HTR-8/SVneo (cell line): ENCODE data around the gene BRCA2.

Experiments
- DNase-seq: peaks from one replicate; pipeline ENCODE4 v3.0.0; 2011; ENCODE audit warnings: low spot score, mixed read lengths; ENCODE audit not compliant: insufficient read length
- FAIRE-seq: peaks from 2 replicates; lab custom pipeline; 2011; peaks lifted over from hg19 to GRCh38; lab: Jason Lieb, UNC

The BRCA2 gene, protein sequence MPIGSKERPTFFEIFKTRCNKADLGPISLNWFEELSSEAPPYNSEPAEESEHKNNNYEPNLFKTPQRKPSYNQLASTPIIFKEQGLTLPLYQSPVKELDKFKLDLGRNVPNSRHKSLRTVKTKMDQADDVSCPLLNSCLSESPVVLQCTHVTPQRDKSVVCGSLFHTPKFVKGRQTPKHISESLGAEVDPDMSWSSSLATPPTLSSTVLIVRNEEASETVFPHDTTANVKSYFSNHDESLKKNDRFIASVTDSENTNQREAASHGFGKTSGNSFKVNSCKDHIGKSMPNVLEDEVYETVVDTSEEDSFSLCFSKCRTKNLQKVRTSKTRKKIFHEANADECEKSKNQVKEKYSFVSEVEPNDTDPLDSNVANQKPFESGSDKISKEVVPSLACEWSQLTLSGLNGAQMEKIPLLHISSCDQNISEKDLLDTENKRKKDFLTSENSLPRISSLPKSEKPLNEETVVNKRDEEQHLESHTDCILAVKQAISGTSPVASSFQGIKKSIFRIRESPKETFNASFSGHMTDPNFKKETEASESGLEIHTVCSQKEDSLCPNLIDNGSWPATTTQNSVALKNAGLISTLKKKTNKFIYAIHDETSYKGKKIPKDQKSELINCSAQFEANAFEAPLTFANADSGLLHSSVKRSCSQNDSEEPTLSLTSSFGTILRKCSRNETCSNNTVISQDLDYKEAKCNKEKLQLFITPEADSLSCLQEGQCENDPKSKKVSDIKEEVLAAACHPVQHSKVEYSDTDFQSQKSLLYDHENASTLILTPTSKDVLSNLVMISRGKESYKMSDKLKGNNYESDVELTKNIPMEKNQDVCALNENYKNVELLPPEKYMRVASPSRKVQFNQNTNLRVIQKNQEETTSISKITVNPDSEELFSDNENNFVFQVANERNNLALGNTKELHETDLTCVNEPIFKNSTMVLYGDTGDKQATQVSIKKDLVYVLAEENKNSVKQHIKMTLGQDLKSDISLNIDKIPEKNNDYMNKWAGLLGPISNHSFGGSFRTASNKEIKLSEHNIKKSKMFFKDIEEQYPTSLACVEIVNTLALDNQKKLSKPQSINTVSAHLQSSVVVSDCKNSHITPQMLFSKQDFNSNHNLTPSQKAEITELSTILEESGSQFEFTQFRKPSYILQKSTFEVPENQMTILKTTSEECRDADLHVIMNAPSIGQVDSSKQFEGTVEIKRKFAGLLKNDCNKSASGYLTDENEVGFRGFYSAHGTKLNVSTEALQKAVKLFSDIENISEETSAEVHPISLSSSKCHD (N-terminal part only)

DNA sequence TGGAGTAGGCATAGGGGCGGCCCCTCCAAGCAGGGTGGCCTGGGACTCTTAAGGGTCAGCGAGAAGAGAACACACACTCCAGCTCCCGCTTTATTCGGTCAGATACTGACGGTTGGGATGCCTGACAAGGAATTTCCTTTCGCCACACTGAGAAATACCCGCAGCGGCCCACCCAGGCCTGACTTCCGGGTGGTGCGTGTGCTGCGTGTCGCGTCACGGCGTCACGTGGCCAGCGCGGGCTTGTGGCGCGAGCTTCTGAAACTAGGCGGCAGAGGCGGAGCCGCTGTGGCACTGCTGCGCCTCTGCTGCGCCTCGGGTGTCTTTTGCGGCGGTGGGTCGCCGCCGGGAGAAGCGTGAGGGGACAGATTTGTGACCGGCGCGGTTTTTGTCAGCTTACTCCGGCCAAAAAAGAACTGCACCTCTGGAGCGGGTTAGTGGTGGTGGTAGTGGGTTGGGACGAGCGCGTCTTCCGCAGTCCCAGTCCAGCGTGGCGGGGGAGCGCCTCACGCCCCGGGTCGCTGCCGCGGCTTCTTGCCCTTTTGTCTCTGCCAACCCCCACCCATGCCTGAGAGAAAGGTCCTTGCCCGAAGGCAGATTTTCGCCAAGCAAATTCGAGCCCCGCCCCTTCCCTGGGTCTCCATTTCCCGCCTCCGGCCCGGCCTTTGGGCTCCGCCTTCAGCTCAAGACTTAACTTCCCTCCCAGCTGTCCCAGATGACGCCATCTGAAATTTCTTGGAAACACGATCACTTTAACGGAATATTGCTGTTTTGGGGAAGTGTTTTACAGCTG is at the start of gene BRCA2, which contains the start of gene ZAR1L:
BRCA2 (plus strand) TSS at position 271 of the 790 bp plus-strand sequence. CDS start 953 bp downstream, outside the sequence.
ZAR1L (minus strand) TSS at position 126 of the 790 bp plus-strand sequence. CDS start 3,438 bp downstream, outside the sequence.
- FAIRE-seq (no peak), DNase-seq (peak; percentile 76)

DNA sequence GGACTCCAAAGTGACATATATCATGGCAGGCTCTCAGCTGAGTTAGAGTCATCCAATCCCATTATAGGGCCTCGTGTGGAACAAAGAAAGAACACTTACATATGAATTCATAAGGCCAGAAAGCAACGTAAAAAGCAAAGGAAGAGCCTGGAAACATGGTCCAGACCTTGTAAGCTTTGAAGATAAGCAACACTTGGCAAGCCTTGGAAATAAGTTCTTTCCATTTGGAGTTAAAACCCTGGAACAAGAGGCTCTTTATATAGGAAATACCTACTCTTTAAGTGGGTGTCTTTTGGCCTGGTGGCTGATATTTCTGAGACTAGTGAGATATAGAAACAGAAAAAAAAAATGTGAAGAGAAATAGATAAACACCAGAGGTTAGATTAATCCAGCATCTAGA is 49.6 kb upstream of the BRCA2 start:
- DNase-seq, result no peak
- no peak for FAIRE-seq

DNA sequence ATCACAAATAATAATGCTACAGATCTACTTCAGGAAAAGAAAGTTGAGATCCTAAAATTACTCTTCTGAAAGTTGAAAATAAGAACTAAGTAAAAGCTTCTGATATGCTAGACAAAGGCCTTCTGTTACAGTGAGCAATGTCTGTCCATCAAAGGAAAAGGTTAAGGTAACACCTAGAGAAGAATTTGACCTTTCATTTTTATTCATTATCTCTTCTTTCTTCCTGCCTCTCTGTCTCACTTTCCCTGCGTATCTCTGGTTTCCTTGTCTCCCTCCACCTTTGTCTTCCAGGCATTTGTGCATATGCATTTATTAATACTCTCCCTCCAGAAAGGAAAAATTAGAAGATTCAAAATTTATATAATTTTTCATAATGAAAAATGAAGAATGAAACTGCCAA is 49.2 kb upstream of the BRCA2 start:
- no peak for FAIRE-seq

DNA sequence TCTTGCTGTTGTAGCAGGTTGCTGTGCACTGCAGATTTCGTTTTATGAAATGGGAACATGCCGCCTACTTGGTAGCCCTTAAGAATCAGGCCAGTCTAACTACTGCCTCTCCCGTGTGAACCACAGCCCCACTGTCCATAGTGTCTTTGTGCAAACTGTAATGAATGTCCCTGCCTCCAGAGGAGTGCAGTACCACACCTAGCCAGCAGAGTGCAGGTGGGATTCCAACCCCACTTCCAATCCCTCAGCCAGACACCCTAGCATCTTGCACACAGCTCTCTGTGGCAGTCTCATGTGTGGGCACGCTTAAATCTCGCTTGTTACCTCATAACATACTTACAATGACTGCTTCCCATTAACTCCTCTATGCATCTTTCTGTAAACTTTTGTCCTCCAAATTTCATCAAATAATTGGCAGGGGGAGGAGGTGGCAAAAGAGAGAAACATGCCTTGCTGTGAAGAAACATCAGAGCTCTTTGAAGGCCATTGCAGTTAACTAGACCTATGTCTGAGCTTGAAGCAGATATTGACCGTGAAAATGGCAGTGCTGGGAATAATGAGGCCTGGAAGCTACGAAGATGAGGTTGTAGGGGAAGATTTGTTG is 47.4 kb upstream of the BRCA2 start:
- no peak for FAIRE-seq

More for the DNA sequence above, 49.2 kb upstream of the BRCA2 start:
- no peak for DNase-seq

DNA sequence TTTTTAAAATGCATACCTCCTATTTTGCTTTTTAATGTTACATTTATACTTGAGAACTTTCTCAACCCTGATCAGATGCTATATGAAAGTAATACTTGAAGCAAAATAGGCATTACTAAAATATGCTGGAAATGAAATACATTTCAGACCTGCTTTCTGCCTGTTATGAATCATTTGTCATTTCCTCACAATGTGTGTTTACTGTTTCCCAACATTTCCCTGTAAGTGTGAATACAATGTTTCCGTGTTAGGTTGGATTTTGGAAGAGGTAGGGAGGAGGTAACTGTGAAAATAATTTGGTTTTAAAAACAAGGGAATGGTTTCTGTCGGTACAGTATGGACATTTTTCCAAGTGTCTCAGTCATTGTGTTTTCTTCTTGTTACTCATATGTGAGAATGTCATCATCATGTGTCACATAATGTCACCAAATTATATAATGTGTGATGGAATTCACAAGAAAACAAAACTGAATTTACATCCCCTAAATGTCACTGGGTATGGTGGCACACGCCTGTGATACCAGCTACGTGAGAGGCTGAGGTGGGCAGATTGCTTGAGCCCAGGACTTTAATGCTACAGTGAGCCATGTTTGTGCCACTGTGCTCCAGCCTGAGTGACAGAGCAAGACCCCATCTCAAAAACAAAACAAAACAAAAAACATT is 43.2 kb upstream of the BRCA2 start:
- no peak for DNase-seq

More for the DNA sequence above, 47.4 kb upstream of the BRCA2 start:
- no peak for DNase-seq

DNA sequence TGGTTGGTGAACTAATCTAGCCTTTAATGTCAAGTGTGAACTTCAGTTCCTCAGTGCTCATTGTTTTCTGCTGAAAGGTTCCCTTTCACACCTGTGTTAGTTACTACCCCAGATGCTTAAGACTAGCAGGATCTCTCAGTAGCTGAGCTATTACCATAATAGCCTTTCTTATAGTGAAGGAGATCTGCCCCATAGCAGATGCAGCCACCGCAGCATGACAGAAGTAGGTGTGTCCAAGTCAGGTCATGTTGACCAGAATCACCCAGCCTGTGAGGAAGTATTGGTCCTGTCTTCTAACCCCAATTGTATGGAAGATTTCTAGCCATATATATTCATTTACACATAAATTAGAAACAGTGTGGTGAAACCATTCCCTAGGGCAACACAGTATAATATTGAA is 37.5 kb upstream of the BRCA2 start:
- no peak for DNase-seq
- FAIRE-seq, result no peak

More for the DNA sequence above, 43.2 kb upstream of the BRCA2 start:
- FAIRE-seq, result no peak

DNA sequence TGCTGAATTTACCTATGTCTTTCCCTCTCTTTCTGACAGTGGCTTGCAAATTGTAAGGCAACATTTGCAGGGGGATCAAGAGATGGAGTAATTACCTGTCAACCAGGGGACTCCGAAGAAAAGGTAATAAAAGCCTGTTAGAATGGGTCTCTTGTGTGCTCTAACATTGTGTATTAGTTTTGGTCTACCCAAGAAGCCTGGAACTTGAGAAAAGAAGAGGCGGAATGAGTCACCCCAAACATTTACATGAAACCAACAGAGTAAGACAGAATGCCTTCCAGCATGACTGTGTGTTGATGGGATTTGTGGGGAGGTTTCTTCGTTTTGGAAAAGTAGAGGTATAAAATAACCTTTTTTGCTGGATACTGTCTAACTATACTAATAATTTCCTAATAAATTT is 36.9 kb upstream of the BRCA2 start:
- DNase-seq (no peak), FAIRE-seq (no peak)

DNA sequence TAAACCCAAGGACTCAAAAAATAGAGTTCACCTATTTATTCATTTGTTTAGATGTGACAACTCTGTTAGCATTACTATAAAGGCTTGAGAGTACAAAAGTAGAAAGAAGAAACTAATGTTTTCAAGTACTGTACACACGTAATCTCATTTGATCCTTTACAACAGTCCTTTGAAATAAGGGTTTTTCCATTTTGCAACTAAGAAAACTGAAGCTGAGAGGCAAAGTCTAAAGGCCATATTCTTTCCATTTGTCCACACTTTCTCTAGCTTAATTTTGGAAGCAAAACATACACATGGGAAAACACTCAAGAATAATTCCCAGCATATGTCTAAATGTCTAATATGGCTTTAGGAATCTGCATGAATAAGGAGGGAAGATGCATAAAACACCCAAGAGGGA is 34.2 kb upstream of the BRCA2 start:
- FAIRE-seq (no peak), DNase-seq (no peak)

DNA sequence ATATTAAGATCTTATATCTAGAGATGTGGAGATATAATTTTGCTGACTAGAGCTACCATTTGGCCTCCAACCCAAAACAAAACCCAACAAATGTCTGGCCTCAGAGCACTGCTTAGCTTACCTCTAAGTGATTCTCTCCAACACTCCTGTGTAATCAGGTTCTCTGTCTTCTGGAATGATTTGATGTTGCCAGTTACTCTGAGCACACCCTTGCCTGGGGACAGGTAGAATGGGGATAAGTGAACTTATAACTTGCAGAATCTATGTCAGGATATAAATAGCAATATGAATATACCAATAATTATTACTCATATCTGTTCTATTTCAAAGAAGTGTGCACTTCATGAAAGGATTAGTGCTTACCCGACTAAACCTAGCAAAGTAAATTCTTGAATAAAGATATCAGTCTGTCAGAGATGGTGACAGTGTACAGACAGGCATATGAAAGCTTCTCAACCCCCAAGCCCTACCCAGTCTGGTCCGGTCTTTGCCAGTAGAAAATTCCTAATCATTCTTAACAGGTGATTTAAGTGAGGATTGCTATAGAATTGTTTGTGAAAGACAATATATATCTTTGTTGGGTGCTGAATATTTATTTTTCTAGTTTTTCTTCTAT is 33.1 kb upstream of the BRCA2 start:
- FAIRE-seq (no peak), DNase-seq (no peak)

DNA sequence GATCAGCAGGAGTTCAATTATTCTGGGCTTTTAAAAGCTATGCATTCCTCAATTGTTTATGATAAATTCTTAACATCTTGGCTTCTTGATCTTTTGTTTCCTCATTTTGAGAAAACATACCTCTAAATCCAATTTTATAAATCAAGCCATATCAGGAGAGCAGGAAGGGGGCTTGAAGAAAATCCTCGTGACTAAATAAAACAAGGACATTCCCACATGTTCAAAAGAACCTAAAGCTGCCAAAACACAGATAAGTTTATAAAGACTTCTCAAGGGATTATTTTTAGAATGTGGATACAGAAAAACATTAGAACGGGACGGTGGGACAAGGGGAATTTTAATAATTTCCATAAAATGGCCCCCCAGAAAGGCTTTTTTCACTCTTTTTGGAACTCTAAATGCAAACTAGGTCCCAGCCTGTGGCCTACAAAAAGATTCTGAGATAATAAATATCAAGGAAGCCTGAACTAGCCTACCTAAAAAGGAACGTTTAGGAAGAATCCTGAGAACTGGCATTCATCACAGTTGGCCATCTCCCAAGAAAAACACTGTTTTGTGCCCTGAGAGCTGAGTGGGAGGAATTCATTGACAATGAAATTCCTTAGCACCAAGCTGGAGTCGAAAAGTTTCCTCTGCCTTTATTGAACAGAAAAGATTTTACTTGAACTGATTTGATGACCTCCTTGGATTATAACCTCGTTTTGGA is 30.2 kb upstream of the BRCA2 start:
- no peak for FAIRE-seq
- DNase-seq, result peak; percentile 3

DNA sequence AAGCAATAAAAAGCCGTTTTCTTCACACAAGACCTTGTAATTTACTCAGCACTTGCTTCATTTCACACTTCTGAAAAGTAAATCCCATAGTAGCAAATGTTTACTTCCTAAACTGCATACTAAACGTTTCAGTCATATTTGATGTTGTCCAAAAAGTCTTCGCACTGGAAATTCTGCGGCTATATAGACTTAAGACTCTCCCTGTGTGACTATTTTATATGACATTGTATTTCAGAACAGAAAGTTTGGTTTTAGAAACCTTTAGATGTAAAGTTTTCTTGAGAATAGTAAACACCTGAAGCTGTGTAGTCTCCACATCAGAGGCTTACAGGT is 29.7 kb upstream of the BRCA2 start:
- DNase-seq (no peak), FAIRE-seq (no peak)

DNA sequence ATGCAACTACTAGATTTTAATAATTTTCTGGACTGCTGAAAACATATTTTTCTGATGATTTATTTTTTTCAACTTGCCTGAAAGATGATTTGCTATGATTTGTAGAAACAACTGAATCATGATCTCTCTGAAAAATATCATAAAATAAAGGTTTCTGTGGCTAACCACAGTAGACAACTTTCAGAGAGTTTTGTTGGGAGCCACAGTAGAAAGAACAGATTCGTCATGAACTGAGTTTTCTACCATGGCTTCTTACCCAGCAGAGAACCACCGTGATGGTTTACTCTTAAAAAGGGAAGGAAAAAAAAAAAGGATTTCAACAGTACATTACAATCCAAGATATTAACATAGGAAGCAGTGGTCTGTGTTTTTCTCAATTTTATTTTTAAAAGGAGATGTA is 18.1 kb upstream of the BRCA2 start:
- no peak for DNase-seq
- no peak for FAIRE-seq

DNA sequence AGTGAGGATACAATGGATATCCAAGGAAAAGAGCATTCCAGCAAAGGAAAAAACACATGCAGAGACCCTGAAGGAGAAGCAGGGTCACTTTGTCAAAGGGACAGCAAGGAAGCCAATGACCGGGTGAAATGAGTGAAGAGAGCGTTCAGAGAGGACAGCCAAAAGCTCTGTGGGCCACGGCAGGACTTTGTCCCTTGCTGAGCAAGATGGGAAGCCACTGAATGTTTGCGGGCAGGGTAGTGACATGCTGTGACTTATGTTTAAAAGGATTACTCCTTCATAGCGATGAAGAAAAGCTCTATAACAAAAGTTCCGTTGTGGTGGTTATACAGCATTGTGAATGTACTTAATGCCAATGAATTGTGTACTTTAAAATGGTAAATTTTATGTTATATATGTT is 16.6 kb upstream of the BRCA2 start:
- no peak for FAIRE-seq
- DNase-seq, result no peak

DNA sequence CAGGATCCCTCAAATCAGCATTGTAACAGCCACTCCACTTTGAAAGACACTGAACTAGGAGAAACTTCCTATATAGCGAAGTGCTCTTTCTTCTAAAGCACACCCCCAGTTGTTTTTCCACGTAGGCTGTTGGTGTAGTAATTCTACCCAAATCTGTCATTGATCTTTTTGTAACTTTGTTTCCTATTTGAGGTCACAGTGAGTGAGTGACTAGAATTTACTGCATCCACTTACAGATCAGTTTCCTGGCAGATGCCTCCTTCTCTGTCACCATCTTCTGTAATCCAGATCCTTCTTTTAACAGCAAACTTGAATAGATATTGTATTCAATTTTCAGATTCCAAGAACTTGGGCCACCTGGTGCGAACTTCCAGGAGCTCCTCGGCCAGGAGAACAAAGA is 15.4 kb upstream of the BRCA2 start:
- FAIRE-seq (no peak), DNase-seq (no peak)

DNA sequence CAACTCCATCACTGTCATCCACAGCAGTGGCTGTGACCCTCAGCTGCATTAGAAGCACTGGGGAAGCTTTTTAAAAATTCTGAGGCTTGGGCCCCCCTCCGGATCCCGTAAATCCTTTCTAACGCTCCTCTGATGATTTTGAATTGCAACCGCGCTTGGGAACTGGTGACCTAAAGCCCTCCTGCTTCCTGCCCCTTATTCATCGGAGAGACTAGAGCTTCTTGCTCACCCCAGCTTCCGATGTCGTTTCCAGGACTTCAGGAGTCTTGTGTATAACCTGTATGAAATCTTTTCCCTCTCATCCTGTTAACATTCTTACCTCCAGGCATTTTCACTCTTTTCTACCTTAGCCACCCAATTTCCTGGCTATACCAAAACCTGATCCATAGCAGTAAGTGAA is 14.9 kb upstream of the BRCA2 start:
- DNase-seq, result no peak
- FAIRE-seq, result no peak

DNA sequence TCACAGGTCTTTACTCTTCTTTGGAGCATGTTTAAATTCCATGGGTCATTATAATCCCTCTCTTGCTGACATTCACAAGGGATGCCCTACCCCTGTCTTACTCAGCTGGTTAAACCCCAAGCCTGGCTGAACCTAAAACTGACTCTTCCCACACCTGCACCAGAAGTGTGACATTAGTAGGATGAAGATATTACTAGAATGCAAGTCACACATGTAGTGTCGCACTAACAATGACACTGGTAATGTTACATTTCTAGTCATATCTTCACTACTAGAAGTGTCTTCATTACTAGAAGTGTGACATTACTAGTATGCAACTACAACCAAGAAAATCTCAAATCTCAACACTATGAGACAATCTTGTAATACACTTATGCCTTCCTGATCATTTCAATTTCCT is 14.4 kb upstream of the BRCA2 start:
- no peak for DNase-seq
- FAIRE-seq, result no peak

DNA sequence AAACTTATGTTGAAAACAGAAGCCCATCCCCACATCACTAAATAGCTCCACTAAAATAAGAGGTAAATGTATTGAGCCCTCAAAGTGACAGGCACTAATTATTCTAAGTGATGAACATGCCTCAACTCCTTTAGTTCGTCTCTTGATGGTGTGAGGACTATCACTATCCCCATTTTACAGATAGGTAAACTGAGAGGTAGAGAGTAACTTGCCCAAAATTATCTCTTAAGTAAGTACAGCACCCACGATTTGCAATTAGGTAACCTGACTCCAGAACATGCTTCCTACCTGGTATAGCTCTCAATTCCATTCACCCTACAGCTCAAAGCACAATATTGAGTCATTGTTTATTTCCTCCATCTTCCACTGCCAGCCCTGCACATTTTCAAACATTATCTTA is 12.8 kb upstream of the BRCA2 start:
- FAIRE-seq, result no peak
- no peak for DNase-seq

DNA sequence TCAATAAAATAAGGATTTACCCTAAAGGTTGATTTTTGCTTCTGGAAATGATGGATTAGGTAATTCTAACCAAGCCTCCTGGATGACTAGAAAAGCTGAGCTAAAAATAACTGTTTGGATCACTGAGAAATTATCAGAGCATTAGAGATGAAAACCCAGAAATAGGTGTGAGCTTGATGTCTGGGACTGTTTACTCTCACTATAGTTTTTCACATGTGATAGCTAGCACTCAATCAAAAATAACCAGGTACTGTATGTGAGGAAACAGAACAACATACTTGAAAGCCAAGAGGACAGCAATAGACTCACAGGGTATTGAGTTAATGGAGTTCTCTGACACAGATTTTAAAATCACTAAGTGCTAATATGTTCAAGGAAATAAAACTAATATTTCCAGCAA is 9.7 kb upstream of the BRCA2 start:
- no peak for FAIRE-seq

More for the DNA sequence above, 9.7 kb upstream of the BRCA2 start:
- DNase-seq, result no peak
